OCI-M2 (cell line): ENCODE results near the gene GPD1L.

Source experiments
- DNase-seq: peaks from one replicate; lab custom pipeline; 2025; ENCODE audit not compliant: unreplicated experiment; lab: John Stamatoyannopoulos, UW

The GPD1L gene

DNA sequence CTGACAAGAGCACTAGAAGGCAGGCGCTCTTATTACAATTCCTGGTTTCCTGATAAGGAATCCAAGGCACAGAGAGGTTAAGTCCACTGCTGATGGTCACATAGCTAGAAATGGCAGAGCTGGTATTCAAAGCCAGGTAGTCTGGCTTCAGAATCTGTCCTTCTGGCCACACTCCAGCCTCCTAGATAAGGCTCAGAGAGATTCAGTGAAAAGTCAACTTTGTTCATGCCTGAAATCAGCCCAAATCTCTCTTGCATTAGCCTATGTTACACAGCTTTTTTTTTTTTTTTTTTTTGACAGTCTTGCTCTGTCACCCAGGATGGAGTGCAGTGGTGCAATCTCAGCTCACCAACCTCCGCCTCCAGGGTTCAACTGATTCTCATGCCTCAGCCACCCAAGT is 110.9 kb downstream of the GPD1L start:
- DNase-seq, result no peak
